ENCODE measurements around the gene PLCB1.

Gene PLCB1

GRCh38 chr20:8631271-8631670, 499.2 kb downstream of the PLCB1 start:
- no peaks in the 10 kb centered on the region for H3K4me1 ChIP-seq (ENCODE audit: control insufficient read depth in 2 of 2, insufficient read depth in 1 of 2, low read depth in 1 of 2, low read length in 2 of 2)
- H3K4me2 ChIP-seq (ENCODE audit: insufficient read depth, low read length, poor library complexity, severe bottlenecking), result no peak overlapping the region
- H2AK5ac ChIP-seq (ENCODE audit: low read depth, low read length), result no peak overlapping the region
- peaks cover 0 to 4% of the 10 kb centered on the region in 2 donors for H3K36me3 ChIP-seq (replicated peaks in 1 of 2; ENCODE audit: control insufficient read depth in 2 of 2, insufficient read depth in 2 of 2, low read length in 2 of 2)
- H3K23ac ChIP-seq (ENCODE audit: low read depth, low read length, poor library complexity), result no peak overlapping the region
- no peaks in the 10 kb centered on the region for H3K79me1 ChIP-seq (ENCODE audit: low read depth, low read length)
- H3K4ac ChIP-seq (ENCODE audit: low read length), result no peak overlapping the region
- H3K9me3 ChIP-seq (replicated peaks in 1 of 2; ENCODE audit: control insufficient read depth in 2 of 2, insufficient read depth in 1 of 2, low read depth in 1 of 2, low read length in 2 of 2), result no peaks in the 10 kb centered on the region
- no peak overlapping the region for H2BK5ac ChIP-seq (ENCODE audit: low read length)
- no peak overlapping the region for H4K91ac ChIP-seq (ENCODE audit: low read depth, low read length, poor library complexity)
- H2BK15ac ChIP-seq (ENCODE audit: low read length), result no peak overlapping the region
- no peak overlapping the region for H3K27ac ChIP-seq (replicated peaks; ENCODE audit: low read length)
- WGBS, 2 donors (ENCODE audit: extremely low coverage in 2 of 2, insufficient read length in 2 of 2, insufficient replicate concordance in 1 of 2), result no CpG with 5 or more reads among the region's 1 CpG
- no peak overlapping the region for H3K4me3 ChIP-seq (ENCODE audit: low read length in 2 of 2)
- H3K14ac ChIP-seq (ENCODE audit: low read length), result no peak overlapping the region
- no peak overlapping the region for H2BK12ac ChIP-seq (ENCODE audit: low read length)
- H2BK120ac ChIP-seq (ENCODE audit: low read depth, low read length), result no peak overlapping the region
- H3K9ac ChIP-seq (ENCODE audit: low read depth, low read length, poor library complexity), result no peak overlapping the region
- no peak overlapping the region for H3K18ac ChIP-seq (ENCODE audit: low read length)
- no peak for DNase-seq (ENCODE audit: low spot score)
- no peak overlapping the region for H4K8ac ChIP-seq (ENCODE audit: low read depth, low read length)
- H2AFZ ChIP-seq (ENCODE audit: low read length), result no peak overlapping the region
- no peaks in the 10 kb centered on the region for H3K27me3 ChIP-seq (ENCODE audit: control insufficient read depth in 3 of 3, insufficient read depth in 3 of 3, low read depth in 1 of 3, low read length in 3 of 3)

- H3K4me3 ChIP-seq (ENCODE audit: low read length in 2 of 2), result no peak overlapping the region
- H3K9me3 ChIP-seq (replicated peaks in 1 of 2; ENCODE audit: control insufficient read depth in 2 of 2, insufficient read depth in 1 of 2, low read depth in 1 of 2, low read length in 2 of 2), result no peaks in the 10 kb centered on the region
- no peak overlapping the region for H4K8ac ChIP-seq (ENCODE audit: low read depth, low read length)
- H2BK12ac ChIP-seq (ENCODE audit: low read length), result no peak overlapping the region
- H3K9ac ChIP-seq (ENCODE audit: low read depth, low read length, poor library complexity), result no peak overlapping the region
- no peaks in the 10 kb centered on the region for H3K4me1 ChIP-seq (ENCODE audit: control insufficient read depth in 2 of 2, insufficient read depth in 1 of 2, low read depth in 1 of 2, low read length in 2 of 2)
- H2AK5ac ChIP-seq (ENCODE audit: low read depth, low read length), result no peak overlapping the region
- H2BK5ac ChIP-seq (ENCODE audit: low read length), result no peak overlapping the region
- WGBS, 2 donors (ENCODE audit: extremely low coverage in 2 of 2, insufficient read length in 2 of 2, insufficient replicate concordance in 1 of 2), result no CpG with 5 or more reads among the region's 1 CpG
- no peak overlapping the region for H3K14ac ChIP-seq (ENCODE audit: low read length)
- H2AFZ ChIP-seq (ENCODE audit: low read length), result no peak overlapping the region
- no peak overlapping the region for H3K4ac ChIP-seq (ENCODE audit: low read length)
- no peak overlapping the region for H2BK15ac ChIP-seq (ENCODE audit: low read length)
- H3K27me3 ChIP-seq (ENCODE audit: control insufficient read depth in 3 of 3, insufficient read depth in 3 of 3, low read depth in 1 of 3, low read length in 3 of 3), result no peaks in the 10 kb centered on the region
- no peak overlapping the region for H3K4me2 ChIP-seq (ENCODE audit: insufficient read depth, low read length, poor library complexity, severe bottlenecking)
- no peaks in the 10 kb centered on the region for H3K79me1 ChIP-seq (ENCODE audit: low read depth, low read length)
- no peak overlapping the region for H3K18ac ChIP-seq (ENCODE audit: low read length)
- no peak for DNase-seq (ENCODE audit: low spot score)
- no peak overlapping the region for H3K27ac ChIP-seq (replicated peaks; ENCODE audit: low read length)
- H4K91ac ChIP-seq (ENCODE audit: low read depth, low read length, poor library complexity), result no peak overlapping the region
- H3K36me3 ChIP-seq (replicated peaks in 1 of 2; ENCODE audit: control insufficient read depth in 2 of 2, insufficient read depth in 2 of 2, low read length in 2 of 2), result peaks cover 0 to 4% of the 10 kb centered on the region in 2 donors
- H3K23ac ChIP-seq (ENCODE audit: low read depth, low read length, poor library complexity), result no peak overlapping the region
- no peak overlapping the region for H2BK120ac ChIP-seq (ENCODE audit: low read depth, low read length)
These were observed 501.3 kb downstream of the PLCB1 start for GRCh38 chr20:8633366-8633765.

- Histone ChIP-seq H3K14ac (ENCODE audit: low read length) (no peak overlapping the region), H3K27ac (replicated peaks; ENCODE audit: low read length) (no peak overlapping the region), H3K23ac (ENCODE audit: low read depth, low read length, poor library complexity) (no peak overlapping the region), H3K27me3 (ENCODE audit: control insufficient read depth in 3 of 3, insufficient read depth in 3 of 3, low read depth in 1 of 3, low read length in 3 of 3) (no peaks in the 10 kb centered on the region), H3K4ac (ENCODE audit: low read length) (no peak overlapping the region), H2BK12ac (ENCODE audit: low read length) (no peak overlapping the region), H2AFZ (ENCODE audit: low read length) (no peak overlapping the region), H3K4me2 (ENCODE audit: insufficient read depth, low read length, poor library complexity, severe bottlenecking) (no peak overlapping the region), H3K79me1 (ENCODE audit: low read depth, low read length) (no peaks in the 10 kb centered on the region), H2AK5ac (ENCODE audit: low read depth, low read length) (no peak overlapping the region), H3K18ac (ENCODE audit: low read length) (no peak overlapping the region), H3K9me3 (replicated peaks in 1 of 2; ENCODE audit: control insufficient read depth in 2 of 2, insufficient read depth in 1 of 2, low read depth in 1 of 2, low read length in 2 of 2) (no peaks in the 10 kb centered on the region), H3K4me3 (ENCODE audit: low read length in 2 of 2) (no peak overlapping the region), H2BK120ac (ENCODE audit: low read depth, low read length) (no peak overlapping the region), H4K8ac (ENCODE audit: low read depth, low read length) (no peak overlapping the region), H4K91ac (ENCODE audit: low read depth, low read length, poor library complexity) (no peak overlapping the region), H2BK5ac (ENCODE audit: low read length) (no peak overlapping the region), H3K9ac (ENCODE audit: low read depth, low read length, poor library complexity) (no peak overlapping the region), H3K36me3 (replicated peaks in 1 of 2; ENCODE audit: control insufficient read depth in 2 of 2, insufficient read depth in 2 of 2, low read length in 2 of 2) (no peaks in the 10 kb centered on the region), H2BK15ac (ENCODE audit: low read length) (no peak overlapping the region), H3K4me1 (ENCODE audit: control insufficient read depth in 2 of 2, insufficient read depth in 1 of 2, low read depth in 1 of 2, low read length in 2 of 2) (no peaks in the 10 kb centered on the region)
- 100% methylated on average over 1 of the region's 4 CpGs; no CpG with 5 or more reads in 1 of the 2 donors for WGBS, 2 donors (ENCODE audit: extremely low coverage in 2 of 2, insufficient read length in 2 of 2, insufficient replicate concordance in 1 of 2)
- no peak for DNase-seq (ENCODE audit: low spot score)
These were observed 503.0 kb downstream of the PLCB1 start for GRCh38 chr20:8635048-8635572.

GRCh38 chr20:8635837-8636236, 503.8 kb downstream of the PLCB1 start:
- H2BK120ac ChIP-seq (ENCODE audit: low read depth, low read length), result no peak overlapping the region
- no peaks in the 10 kb centered on the region for H3K4me1 ChIP-seq (ENCODE audit: control insufficient read depth in 2 of 2, insufficient read depth in 1 of 2, low read depth in 1 of 2, low read length in 2 of 2)
- H2BK5ac ChIP-seq (ENCODE audit: low read length), result no peak overlapping the region
- no peak overlapping the region for H3K4ac ChIP-seq (ENCODE audit: low read length)
- no peak overlapping the region for H3K14ac ChIP-seq (ENCODE audit: low read length)
- H3K23ac ChIP-seq (ENCODE audit: low read depth, low read length, poor library complexity), result no peak overlapping the region
- H2AK5ac ChIP-seq (ENCODE audit: low read depth, low read length), result no peak overlapping the region
- no peak overlapping the region for H3K9ac ChIP-seq (ENCODE audit: low read depth, low read length, poor library complexity)
- H4K91ac ChIP-seq (ENCODE audit: low read depth, low read length, poor library complexity), result no peak overlapping the region
- no peaks in the 10 kb centered on the region for H3K27me3 ChIP-seq (ENCODE audit: control insufficient read depth in 3 of 3, insufficient read depth in 3 of 3, low read depth in 1 of 3, low read length in 3 of 3)
- H3K27ac ChIP-seq (replicated peaks; ENCODE audit: low read length), result no peak overlapping the region
- no peak overlapping the region for H2BK15ac ChIP-seq (ENCODE audit: low read length)
- no peak overlapping the region for H3K4me2 ChIP-seq (ENCODE audit: insufficient read depth, low read length, poor library complexity, severe bottlenecking)
- no peak overlapping the region for H2AFZ ChIP-seq (ENCODE audit: low read length)
- no peak overlapping the region for H2BK12ac ChIP-seq (ENCODE audit: low read length)
- H3K79me1 ChIP-seq (ENCODE audit: low read depth, low read length), result no peaks in the 10 kb centered on the region
- H4K8ac ChIP-seq (ENCODE audit: low read depth, low read length), result no peak overlapping the region
- H3K4me3 ChIP-seq (ENCODE audit: low read length in 2 of 2), result no peak overlapping the region
- no CpG with 5 or more reads among the region's 2 CpGs for WGBS, 2 donors (ENCODE audit: extremely low coverage in 2 of 2, insufficient read length in 2 of 2, insufficient replicate concordance in 1 of 2)
- DNase-seq (ENCODE audit: low spot score), result no peak
- H3K36me3 ChIP-seq (replicated peaks in 1 of 2; ENCODE audit: control insufficient read depth in 2 of 2, insufficient read depth in 2 of 2, low read length in 2 of 2), result no peaks in the 10 kb centered on the region
- no peaks in the 10 kb centered on the region for H3K9me3 ChIP-seq (replicated peaks in 1 of 2; ENCODE audit: control insufficient read depth in 2 of 2, insufficient read depth in 1 of 2, low read depth in 1 of 2, low read length in 2 of 2)
- no peak overlapping the region for H3K18ac ChIP-seq (ENCODE audit: low read length)

All from neuronal stem cell (in vitro differentiated cells).